HG02588 (cell line): ENCODE measurements around the gene MYOM1.
"Not testable (repeated sequence)": the region's sequence is repeated elsewhere in the genome, so short reads cannot be mapped to it uniquely, and the experiment has no call there.

Experiments used
- ATAC-seq: cut with Tn5 transposase; IDR thresholded peaks from one replicate; pipeline ENCODE4 v1.9.1; 2021; ENCODE audit warnings: mild to moderate bottlenecking, moderate library complexity; ENCODE audit not compliant: unreplicated experiment

MYOM1 gene

DNA sequence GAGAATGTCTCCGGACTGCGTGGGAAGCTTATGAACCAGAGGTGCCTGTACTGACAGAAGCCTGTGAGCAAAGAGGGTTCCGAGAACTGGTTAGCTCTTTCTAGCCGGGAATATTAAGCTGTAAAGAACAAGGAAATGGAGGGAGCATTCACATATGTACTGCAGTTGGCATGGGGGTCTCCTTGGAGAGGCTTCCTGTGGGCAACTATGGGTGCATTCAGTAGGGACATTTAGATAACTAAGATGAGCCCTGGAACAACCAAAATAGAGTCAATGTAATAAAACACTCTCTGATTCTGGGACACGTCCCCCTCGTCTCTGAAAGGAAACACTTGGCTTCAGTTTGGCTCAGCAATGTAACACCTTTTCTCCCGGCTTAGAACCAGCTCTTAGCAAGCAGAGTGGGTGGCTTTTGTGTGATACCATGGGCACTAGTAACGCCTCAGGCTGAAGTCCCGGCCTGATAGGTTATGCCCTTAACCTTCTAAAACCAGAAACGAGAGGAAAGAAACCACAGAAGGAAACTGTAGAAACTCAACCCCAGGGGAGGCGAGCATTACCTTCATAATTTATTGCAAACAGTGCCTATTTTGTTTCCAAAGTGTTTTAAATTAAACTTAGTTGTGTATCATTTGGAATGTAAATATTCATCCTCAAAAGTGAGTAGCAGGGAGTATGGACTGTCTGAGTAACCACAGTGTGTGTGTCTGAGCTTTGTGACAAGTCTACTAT is 158.0 kb downstream of the MYOM1 start:
- no peak for ATAC-seq

DNA sequence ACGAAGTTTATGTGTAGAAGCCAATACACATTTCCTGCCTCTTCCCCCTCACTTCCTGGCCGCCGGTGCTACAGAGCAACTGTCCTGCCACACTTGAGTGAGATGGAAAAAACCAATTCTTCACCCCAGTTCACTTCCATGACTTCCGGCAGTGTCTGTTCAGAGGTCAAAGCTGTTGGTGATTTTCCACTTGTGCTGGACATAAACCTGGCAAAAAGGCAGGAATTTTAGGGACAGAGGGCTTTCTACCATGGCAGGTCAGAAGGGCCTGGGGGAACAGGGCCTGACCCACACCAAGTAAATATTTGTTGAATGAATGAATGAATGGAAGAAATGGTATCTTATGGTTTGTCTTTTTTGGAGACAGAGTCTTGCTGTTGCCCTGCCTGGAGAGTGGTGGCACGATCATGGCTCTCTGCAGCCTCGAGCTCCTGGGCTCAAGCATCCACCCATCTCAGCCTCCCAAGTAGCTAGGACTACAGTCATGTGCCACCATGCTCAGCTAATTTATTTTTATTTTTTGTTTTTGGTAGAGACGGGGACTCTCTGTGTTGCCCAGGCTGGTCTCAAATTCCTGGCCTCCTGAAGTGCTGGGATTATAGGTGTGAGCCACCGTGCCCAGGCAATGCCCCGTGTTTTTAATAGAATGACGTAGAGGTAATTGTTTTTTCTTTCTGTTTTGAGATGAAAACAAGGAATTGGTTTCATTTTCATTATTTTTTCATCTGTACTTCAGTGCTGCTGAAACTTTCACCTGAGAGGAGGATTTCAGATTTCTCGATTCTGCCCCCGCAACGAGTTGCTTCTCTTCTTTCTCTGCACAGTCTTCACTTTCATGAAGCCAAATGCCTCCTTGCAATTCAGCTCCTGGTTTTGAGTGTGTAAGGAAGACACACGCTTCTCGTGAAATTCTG is 158.8 kb downstream of the MYOM1 start:
- no peak for ATAC-seq

DNA sequence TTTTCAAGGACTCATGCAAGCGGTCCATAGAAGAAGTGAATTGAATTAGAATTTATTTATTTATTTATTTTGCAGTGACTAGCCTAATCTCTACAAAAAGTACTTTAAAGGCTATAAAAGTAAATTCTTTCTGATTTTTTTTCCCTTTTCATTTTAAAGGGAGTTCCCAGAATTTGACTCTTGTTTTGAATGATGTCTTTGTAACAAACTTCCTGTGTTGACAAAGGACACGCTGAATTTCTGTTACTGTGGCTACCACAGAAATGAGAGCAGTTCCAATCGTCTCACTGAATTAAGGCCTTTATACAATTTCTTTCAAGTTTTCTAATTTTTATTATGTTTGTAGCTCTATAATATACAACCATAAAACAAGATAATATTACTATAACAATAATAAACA is 160.5 kb downstream of the MYOM1 start:
- ATAC-seq: no peak

DNA sequence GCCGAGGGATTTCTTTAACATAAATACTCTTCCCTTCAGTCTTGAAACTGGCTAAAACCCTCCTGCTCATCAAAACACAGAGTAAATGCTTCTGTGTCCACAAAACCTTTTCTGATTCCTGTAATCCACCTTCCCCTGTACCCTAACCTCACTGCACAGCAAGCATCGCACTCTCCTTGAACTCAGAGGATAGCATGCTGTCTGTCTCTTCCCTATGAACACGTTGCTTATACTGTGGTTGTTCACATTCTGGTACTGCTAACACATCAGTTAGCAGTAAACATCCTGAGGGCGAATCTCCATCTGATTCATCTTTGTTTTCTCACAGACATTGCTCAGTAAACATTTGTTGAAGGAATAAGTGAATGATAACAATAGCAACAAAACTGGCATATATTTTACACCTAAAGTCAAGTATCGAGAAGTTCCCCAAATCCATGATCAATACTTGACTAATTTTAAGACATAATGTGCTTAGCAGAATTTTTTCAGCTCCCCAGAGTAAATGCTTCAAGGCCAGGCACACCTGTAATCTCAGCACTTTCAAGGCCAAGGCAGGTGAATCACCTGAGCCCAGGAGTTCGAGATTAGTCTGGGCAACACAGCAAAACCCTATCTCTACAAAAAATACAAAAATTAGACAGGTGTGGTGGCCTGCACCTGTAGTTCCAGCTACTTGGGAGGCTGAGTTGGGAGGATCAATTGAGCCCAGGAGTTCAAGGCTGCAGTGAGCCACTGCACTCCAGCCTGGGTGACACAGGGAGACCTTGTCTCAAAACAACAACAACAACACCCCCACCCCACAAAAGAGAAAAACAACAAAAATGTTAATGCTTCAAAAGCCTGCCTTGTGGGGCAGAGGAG is 161.2 kb downstream of the MYOM1 start:
- ATAC-seq: no peak

DNA sequence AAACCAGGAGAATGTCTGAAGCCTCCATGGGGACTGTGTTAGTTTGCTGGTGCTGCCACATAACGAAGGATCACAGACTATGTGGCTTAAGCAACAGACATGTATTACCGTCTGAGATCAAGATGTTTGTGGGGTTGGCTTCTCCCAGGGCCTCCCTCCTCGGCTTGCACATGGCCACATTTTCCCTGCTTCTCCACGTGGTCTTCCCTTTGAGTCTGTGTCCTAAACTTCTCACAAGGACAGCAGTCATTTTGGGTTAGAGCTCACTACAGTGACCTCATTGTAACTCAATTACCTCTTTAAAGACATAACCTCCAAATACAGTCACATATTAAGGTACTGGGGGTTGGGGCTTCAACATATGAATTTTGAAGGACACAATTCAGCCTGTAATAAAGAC is 162.2 kb downstream of the MYOM1 start:
- no peak for ATAC-seq

DNA sequence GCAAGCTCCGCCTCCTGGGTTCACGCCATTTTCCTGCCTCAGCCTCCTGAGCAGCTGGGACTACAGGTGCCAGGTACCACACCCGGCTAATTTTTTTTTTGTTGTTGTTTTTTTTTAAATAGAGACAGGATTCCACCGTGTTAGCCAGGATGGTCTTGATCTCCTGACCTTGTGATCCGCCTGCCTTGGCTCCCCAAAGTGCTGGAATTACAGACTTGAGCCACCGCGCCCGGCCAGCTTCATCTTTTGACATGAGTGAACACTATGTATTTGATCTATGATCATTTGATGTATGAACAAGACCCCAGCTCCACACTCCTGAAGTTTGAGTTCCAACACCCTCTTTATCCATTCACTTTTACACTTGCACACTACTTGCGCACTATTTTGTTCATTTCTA is 163.5 kb downstream of the MYOM1 start:
- ATAC-seq: no peak

DNA sequence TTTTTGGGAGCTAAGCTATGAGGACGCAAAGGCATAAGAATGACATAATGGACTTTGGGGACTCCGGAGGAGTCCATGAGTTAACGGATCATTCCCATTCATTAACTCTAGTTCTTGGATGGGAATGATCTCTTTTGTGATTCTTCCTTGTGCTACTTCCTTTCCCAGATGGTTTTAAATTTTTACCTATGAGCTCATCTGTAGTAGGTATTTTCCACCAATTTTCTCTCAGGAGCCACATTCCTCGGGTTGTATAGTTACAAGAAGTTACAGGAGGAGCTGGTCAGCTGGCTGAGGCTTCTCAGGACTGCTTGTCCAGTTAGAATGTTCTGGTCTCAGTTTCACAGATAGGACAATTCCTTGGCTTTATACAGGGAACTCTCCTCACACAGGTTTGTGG is 164.0 kb downstream of the MYOM1 start:
- no peak for ATAC-seq

DNA sequence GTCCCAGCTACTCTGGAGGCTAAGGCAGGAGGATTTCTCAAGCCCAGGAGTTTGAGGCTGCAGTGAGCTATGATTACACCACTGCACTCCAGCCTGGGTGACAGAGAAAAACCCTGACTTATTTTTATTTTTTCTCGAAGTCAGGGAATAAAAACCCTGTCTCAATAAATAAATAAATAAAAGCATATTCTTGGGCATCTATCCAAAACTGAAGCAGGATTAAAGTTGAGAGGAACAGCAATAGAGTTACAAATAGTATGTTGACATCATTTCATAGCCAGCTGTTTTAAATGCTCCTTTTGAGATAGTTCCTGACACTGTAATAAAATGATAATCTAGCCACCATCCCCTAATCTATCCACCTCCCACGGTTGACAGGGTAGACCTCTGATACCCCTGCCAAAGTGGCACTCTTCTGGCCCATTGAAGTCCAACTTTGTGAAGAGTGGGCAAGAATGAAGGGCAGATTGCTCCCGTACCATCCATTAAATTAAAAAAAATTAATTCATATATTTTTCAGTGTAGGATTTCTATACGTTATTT is 164.5 kb downstream of the MYOM1 start:
- ATAC-seq: no peak

DNA sequence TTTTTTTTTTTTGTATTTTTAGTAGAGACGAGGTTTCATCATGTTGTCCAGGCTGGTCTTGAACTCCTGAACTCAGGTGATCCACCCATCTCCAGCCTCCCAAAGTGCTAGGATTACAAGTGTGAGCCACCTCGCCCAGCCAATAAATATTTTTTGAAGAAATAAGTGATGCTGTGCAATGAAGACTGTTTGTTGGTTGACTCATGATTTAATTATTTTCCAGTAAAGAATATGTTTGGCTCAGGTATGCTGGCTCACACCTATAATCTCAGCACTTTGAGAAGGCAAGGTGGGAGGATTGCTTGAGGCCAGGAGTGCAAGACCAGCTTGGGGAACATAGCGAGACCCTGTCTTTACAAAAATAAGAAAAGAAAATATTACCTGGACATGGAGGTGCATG is 165.0 kb downstream of the MYOM1 start:
- ATAC-seq: no peak

DNA sequence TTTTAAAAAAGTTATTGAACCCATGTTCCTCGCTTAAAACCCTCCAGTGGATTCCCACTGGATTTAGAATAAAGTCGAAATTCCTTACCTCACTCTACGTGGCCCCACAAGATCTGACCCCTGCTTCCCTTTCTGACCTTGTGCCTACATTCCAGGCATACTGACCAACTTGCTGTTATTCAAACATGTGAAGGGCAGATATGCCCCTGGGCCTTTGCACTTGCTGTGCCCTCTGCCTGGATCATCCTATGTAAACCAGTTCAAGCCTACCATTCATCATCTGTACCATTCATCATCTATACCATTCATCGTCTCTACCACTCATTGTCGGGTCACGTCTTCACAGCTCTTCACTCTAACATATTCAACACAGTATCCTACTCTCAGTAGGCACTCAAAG is 165.6 kb downstream of the MYOM1 start:
- no peak for ATAC-seq

DNA sequence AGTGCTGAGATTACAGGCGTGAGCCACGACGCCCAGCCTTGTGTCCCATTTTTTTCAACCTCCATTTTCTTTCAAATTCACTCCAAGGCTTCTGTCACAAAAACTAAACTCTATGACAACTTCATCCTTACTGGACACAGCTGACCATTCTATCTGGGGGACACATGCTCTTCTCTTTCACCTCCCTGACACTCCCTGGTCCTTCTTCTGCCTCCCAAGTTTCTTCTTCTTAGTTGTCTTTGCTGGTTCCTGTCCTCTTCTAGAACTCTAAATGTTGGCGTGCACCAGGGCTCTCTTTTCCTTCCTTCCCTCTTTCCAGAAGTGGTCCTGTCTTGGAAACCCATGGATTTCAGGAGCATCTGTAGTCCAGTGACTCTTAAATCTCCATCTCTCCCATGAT is 166.7 kb downstream of the MYOM1 start:
- no peak for ATAC-seq

DNA sequence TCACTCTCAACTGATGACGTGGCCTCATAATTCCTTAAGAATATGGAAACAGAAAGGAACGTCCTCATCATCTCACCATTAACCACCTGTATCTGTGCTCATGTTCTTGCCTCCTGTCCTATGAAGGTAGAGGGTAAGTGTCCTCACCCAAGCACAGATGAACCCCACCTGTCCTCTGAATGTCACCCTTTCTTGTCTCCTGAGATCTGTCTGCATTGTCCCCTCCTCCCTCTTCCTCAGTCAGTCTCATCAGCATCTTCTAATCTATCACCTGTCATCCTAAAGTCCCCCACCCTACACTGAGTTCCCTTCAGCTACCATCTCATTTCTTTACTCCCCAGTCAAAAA is 167.4 kb downstream of the MYOM1 start:
- no peak for ATAC-seq

DNA sequence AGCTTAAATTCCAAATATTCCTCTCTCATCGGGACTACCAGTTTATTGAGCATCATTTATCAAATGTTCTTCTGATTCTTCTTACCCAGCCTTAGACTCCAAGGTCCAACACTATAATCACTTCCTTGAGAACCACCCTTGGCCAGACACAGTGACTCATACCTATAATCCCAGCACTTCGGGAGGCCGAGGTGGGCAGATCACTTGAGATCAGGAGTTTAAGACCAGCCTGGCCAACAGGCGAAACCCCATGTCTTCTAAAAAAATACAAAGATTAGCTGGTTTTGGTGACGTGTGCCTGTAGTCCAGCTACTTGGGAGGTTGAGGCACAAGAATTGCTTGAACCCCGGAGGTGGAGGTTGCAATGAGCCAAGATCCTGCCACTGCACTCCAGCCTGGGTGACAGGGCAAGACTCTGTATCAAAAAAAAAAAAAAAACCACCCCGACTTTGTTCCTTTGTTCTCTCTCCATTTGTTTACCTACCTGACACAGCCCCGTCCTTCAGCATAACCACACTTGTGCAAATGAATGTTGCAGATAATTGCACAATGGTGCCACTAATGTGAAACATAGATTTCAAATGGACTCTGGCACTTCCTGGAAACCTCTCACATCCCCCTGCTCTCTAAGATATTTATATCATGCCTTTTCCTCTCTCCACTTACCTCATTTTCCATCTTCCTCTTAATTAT is 167.9 kb downstream of the MYOM1 start:
- ATAC-seq: no peak

DNA sequence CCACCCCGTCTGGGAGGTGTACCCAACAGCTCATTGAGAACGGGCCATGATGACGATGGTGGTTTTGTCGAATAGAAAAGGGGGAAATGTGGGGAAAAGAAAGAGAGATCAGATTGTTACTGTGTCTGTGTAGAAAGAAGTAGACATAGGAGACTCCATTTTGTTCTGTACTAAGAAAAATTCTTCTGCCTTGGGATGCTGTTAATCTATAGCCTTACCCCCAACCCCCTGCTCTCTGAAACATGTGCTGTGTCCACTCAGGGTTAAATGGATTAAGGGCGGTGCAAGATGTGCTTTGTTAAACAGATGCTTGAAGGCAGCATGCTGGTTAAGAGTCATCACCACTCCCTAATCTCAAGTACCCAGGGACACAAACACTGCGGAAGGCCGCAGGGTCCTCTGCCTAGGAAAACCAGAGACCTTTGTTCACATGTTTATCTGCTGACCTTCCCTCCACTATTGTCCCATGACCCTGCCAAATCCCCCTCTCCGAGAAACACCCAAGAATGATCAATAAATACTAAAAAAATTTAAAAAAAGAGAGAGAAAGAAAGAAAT is 169.8 kb downstream of the MYOM1 start:
- ATAC-seq: not testable (repeated sequence)

DNA sequence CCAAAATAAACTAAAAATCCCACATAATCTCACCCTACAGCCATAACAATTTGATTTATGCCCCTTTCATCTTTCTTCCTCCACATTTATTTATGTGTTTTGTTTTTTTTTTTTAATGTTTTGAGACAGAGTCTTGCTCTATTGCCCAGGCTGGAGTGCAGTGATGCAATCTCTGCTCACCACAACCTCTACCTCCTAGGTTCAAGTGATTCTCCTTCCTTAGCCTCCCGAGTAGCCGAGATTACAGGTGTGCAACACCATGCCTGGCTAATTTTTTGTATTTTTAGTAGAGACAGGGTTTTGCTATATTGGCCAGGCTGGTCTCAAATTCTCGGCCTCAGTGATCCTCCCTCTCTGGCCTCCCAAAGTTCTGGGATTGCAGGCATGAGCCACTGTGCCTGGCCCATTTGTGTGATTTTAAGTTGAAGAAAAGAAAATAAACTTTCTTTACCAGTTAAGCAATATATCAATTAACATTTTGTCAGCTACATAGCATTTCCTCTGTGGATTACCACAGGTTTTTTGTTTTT is 170.9 kb downstream of the MYOM1 start:
- no peak for ATAC-seq

DNA sequence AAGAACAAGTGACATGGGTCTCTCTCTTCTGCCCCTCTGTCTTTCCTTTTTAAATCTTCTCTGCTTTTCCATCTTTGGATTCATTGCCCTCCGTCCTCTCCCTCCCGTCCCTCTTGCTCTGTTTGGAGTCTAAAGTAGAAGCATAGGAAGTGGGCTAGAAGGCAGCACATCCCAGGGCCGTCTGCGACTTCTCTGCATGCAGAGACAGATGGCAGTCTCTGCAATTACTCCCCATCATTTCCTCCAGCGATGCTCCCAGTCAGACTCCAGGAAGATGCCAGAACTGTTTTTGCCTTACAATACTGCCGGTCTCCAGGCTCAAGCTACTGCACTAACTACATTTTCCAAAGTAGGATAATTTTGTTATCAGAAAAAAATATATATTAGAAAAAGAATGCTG is 171.6 kb downstream of the MYOM1 start:
- ATAC-seq: no peak

DNA sequence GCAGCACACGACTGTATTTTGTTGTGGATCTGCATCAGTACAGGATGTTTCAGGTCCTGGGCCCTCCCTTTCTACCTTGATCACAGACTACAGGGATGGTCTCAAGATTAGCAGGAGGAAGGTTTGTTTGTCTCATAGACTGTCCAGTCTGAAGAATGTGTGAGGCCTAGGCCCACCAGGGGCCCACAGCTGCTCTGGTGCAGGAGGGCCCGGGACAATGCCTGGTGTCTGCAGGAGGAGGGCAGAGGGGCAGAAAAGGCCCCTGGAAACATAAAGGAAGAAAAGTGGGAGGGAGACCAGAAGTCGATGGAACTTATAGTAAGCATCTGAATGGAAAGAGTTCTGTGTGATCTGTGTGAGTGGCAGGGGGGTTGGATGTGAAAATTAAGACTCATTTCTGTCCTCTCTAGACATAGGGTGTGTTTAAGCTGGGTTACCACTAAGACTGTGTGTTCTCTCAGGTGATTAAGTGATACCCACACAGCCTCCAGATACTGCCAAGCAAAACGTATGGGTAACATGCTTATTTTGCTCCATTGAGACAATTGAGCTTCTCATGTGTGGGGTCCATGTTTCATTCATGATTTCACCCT is 173.5 kb downstream of the MYOM1 start:
- no peak for ATAC-seq

DNA sequence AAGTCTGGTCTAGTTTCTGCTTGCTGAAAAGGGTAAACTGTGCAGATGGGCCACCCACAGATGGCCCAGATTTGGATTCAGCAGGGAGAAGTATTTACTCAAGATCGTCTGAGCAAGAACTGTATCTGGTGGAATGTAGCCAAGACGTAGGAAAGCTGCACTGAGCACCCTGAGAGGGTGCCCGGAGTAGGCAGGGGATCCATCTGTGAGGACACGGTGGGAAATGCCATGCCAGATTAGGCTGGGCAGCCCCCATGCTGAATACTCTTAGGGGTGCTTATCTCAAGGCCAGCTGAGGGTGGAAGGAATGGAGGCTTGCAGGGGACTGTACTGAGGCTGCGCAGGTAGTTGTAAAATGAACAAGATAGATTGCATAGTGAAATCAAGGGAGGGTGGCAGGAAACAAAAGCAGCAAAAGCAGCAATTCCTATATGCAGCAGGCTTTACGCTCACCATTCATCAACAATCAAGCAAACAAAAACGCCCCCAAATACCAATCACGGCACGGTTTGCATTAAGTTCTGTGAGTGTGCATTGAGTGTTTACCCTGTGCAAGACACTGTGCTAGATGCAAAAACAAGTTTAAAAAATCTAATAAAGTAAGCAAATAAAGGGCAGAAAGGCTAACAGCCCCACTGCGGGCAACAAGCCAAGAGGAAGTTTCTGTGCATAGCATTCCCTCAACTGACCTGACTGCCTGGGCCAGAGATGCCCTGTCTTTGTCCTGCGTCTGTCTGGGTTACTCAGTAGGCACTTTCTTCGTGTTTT is 174.7 kb downstream of the MYOM1 start:
- no peak for ATAC-seq

DNA sequence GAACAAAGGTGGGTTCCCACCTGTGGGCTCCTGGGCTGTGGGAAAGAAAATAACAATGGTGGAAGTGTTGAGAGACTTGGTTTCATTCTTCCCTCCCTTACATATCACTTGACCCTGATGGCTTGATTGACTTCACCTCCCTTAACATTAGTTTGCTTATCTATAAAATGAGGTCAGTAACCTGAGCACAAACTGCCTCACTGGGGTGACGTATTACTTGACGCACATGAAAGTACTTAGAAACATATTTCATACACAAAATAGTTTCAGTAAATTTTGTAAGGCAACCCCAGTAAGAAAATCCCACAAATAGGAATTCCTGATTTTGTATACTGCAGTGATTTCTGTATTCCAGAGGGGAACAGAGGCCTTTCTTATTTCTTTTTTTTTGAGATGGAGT is 177.4 kb downstream of the MYOM1 start:
- no peak for ATAC-seq
